Neural progenitor cell (in vitro differentiated cells): ENCODE results near the gene GKN1.

Experiments used
- CTCF ChIP-seq: fragments of 200-600 bp; sonication (generic); IDR thresholded peaks from 2 replicates; pipeline ENCODE4 v1.5.1; 2017; ENCODE audit warnings: antibody characterized with exemption, mild to moderate bottlenecking
- EZH2 ChIP-seq: fragments of 200-600 bp; sonication (generic); IDR thresholded peaks from 2 replicates; pipeline ENCODE4 v1.6.1; 2017; ENCODE audit warnings: antibody characterized with exemption, mild to moderate bottlenecking, moderate library complexity

DNA sequence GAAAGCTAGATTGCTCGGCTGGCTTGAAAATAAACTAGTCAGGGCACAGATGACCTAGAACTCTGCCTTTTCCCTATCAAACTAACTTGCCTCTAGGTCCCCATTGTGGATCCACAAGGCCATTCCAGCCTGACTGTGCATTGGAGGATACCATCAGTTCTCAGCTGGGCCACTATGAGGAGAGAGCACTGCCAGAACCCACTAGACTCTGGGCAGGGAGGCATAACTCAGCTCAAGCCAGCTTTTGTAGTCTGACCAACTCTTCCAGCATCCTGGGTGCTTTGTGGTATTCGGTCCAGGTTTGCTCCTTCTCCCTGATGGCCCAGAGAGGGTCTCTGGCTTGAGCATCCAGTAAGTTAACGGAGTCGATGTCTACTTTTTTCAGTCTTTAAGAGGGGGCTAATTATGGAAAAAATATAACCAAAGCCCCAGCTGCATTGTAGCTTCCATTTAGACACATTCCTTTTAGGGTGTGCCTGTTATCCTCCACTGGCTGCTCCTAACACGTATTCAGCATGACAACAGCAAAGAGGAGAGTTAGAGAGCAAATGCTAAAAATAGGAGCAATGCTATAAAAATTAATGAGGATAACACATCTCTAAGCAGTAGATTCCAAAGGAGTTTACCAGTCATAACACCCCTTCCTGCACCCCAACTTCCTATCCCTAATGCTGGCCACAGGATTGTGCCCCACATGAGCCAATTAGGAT lies 36.9 kb upstream of the GKN1 start:
- no peak for TF ChIP-seq CTCF
- no peak for TF ChIP-seq EZH2
